Nephron (organoid): ENCODE data around the gene ARID5B.

Experiments used
- H3K27ac Mint-ChIP-seq, 3 experiments: 2 replicates each; pipeline ENCODE4 v1.8.0; 2020; ENCODE audit warnings: mixed read lengths in 3 of 3, mild to moderate bottlenecking in 2 of 3, moderate library complexity in 1 of 3
- H3K27me3 Mint-ChIP-seq: 2 replicates; pipeline ENCODE4 v1.8.0; 2021; ENCODE audit warnings: low read depth, mild to moderate bottlenecking, moderate library complexity, mixed read lengths
- H3K36me3 Mint-ChIP-seq: 2 replicates; pipeline ENCODE4 v1.8.0; 2020; ENCODE audit warnings: low read depth, mixed read lengths
- H3K4me1 Mint-ChIP-seq: 2 replicates; pipeline ENCODE4 v1.8.0; 2020; ENCODE audit warnings: mixed read lengths
- H3K4me3 Mint-ChIP-seq, 3 experiments: 2 replicates each; pipeline ENCODE4 v1.8.0; 2020; ENCODE audit warnings: mild to moderate bottlenecking in 3 of 3, mixed read lengths in 3 of 3, moderate library complexity in 2 of 3
- H3K9me3 Mint-ChIP-seq: 2 replicates; pipeline ENCODE4 v1.8.0; 2020; ENCODE audit warnings: mixed read lengths
- TF ChIP-seq, protein P1 (sequence below), 3 experiments: fragments of 200-600 bp; sonication (generic); IDR thresholded peaks; one replicate each; pipeline ENCODE4 v1.5.0; 2021; ENCODE audit warnings: antibody characterized with exemption in 3 of 3; ENCODE audit not compliant: unreplicated experiment in 3 of 3

The ARID5B gene

DNA sequence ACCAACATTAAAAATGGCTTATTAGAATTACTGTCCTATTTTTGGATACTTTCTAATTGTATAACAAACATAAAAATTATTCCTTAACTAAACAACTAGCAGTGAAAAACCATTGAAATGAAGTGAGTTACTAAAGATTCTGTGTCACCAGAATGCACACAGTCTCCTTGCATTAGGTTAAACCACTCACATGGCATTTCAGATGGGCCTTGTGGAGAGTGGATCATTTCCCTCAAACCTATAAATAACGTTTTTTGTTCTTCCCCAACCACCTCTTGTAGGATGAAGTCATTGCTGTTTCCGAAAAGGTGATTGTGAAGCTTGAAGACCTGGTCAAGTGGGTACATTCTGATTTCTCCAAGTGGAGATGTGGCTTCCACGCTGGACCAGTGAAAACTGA lies 38.4 kb downstream of the ARID5B start:
- Mint-ChIP-seq H3K9me3 (no peaks in the 10 kb centered on the region), H3K36me3 (peaks cover 38% of the 10 kb centered on the region), H3K27me3 (no peaks in the 10 kb centered on the region), H3K27ac (peak overlapping the region; percentile 63 to 95 (median 89)), H3K4me3 (no peak overlapping the region), H3K4me1 (peaks cover 72% of the 10 kb centered on the region)
- TF ChIP-seq, protein P1, sequence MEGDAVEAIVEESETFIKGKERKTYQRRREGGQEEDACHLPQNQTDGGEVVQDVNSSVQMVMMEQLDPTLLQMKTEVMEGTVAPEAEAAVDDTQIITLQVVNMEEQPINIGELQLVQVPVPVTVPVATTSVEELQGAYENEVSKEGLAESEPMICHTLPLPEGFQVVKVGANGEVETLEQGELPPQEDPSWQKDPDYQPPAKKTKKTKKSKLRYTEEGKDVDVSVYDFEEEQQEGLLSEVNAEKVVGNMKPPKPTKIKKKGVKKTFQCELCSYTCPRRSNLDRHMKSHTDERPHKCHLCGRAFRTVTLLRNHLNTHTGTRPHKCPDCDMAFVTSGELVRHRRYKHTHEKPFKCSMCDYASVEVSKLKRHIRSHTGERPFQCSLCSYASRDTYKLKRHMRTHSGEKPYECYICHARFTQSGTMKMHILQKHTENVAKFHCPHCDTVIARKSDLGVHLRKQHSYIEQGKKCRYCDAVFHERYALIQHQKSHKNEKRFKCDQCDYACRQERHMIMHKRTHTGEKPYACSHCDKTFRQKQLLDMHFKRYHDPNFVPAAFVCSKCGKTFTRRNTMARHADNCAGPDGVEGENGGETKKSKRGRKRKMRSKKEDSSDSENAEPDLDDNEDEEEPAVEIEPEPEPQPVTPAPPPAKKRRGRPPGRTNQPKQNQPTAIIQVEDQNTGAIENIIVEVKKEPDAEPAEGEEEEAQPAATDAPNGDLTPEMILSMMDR (IDR thresholded peaks at IDR 0.05; ENCODE audit: unreplicated experiment in 3 of 3), result no peak

DNA sequence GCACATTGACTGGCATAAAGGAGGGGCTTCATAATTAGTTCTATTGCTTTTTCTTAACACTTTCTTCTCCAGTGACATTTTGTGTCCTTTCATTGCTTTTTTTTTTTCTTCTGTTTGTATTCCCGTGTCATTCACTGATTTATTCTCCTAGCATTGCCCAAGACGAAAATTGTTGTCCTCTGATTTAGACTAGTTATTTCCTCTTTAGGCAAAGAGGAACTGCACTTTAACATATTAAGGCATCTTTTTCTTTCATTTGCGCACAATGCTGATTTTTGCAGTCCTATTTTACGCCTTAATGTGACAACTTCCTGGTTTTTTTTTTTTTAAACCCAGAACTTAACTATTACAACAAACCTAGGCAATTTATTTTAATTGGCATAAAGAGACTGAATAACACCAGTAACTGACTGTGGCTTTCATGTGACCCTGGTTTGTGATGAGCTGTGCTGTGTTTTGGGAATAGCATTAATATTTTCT lies 39.7 kb downstream of the ARID5B start:
- no peak overlapping the region for H3K4me3 Mint-ChIP-seq
- H3K9me3 Mint-ChIP-seq, result no peaks in the 10 kb centered on the region
- H3K4me1 Mint-ChIP-seq, result peaks cover 64% of the 10 kb centered on the region
- TF ChIP-seq, protein P1 (IDR thresholded peaks at IDR 0.05; ENCODE audit: unreplicated experiment in 3 of 3), result no peak
- peaks cover 37% of the 10 kb centered on the region for H3K36me3 Mint-ChIP-seq
- peak overlapping the region; percentile 56 to 96 (median 70) for H3K27ac Mint-ChIP-seq
- no peaks in the 10 kb centered on the region for H3K27me3 Mint-ChIP-seq

DNA sequence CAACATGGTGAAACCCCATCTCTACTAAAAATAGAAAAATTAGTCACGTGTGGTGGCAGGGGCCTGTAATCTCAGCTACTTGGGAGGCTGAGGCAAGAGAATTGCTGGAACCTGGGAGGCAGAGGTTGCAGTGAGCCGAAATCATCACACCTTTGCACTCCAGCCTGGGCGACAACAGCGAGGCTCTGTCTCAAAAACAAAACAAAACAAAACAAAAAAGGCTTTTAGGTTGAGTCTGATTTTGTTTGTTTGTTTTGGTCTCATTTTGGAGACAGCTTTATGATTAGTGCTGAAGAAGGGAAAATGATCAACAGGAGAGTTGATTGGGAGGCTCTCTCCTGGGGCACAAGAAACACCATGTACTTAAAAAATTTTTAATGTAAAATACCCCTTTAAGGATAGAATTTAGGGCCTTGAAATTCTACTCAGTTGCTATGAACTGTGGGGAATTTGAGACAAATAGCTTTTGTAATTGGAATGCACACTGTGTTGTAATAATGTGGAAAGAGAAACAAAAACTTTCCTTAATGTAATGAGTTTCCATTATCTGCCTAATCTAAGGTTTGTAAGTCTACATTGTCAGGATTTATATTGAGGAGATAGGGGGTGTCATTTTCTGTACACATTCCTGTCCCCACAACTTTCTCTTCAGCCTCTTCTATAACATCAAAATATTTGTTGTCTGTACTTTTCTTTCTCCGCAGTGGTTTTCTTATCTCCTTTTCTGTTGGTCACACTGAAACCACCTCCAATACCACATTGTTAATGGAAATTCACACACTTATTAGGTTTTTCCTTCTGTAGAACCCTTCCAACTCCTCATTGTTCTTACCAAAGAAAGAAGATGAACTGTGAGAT lies 41.3 kb downstream of the ARID5B start:
- Mint-ChIP-seq H3K36me3 (peaks cover 43% of the 10 kb centered on the region), H3K27me3 (no peaks in the 10 kb centered on the region), H3K9me3 (no peaks in the 10 kb centered on the region), H3K27ac (peak overlapping the region; percentile 91 to 98 (median 96)), H3K4me1 (peaks cover 52% of the 10 kb centered on the region), H3K4me3 (no peak overlapping the region)
- TF ChIP-seq, protein P1 (IDR thresholded peaks at IDR 0.05; ENCODE audit: unreplicated experiment in 3 of 3), result no peak

DNA sequence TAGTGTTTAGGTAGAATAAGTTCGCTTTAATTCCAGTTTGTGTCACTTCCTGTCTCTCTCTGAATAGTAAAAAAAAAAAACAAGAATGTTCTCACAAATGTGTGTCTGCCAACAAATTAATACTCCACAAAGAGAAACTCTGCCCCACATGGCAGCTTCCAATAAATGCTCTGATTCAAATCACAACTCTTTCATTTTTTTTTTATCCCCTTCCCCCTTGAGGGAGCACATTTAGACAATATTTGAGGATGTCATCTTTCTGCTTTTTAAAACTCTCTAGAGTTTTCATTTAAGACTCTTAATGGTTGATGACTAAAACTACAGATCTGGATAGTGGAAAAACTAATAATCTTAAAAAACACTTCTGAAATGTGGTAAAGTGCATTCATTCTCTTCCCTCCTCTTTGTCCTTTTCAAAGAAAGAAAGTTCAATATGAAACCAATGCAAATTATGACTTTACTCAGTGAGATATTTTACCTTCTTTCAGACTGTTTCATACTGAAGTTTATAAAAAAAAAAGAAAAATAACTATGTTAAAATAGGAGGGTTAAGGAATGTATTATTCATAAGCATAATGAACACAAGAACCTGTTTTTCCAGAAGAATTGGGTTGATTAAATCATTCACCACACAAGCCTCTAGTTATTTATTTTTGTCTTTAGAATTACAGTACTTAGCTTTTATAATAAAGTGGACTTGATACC lies 42.3 kb downstream of the ARID5B start:
- H3K27me3 Mint-ChIP-seq, result no peaks in the 10 kb centered on the region
- H3K9me3 Mint-ChIP-seq, result no peaks in the 10 kb centered on the region
- TF ChIP-seq, protein P1 (IDR thresholded peaks at IDR 0.05; ENCODE audit: unreplicated experiment in 3 of 3), result peak in 1 of 3 experiments; percentile 20
- peak overlapping the region in 2 of 3 experiments; percentile 3 to 36 for H3K4me3 Mint-ChIP-seq
- peaks cover 53% of the 10 kb centered on the region for H3K36me3 Mint-ChIP-seq
- peaks cover 42% of the 10 kb centered on the region for H3K4me1 Mint-ChIP-seq
- H3K27ac Mint-ChIP-seq, result peak overlapping the region; percentile 91 to 98 (median 96)

DNA sequence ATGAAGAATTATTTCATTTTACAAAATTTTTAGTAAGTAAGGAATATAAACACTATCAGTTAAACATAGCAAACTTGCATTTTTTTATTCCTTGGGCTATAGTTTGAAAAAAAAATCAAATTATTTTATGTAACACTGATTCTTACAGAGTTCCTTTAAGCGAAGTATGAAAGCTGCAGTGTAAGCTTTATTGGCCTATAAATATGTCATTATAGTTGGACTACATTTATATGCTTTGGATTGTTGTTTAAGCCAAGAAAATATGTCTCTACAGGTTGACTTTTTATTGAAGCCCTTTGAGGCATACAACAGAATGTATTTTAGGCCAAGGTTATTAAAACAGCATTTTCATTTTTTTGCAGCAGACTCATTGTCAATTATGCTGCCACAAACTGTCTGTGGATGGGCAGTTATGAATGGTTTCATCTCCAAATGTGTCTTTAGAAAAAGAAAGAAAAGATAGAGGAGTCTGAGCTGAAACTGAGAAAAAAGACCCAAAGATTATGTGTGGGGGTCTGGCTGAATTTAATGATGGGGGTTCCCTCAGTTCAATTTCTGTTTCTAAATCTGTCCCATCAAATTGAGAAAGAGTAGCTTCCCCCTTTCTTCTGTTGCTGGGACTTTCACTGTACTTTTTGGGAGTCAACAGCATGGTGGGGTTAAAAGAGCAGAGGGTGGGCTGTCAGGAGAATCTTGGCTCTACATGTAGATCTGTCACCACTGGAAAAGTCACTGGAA lies 43.1 kb downstream of the ARID5B start:
- peak overlapping the region; percentile 91 to 98 (median 96) for H3K27ac Mint-ChIP-seq
- TF ChIP-seq, protein P1 (IDR thresholded peaks at IDR 0.05; ENCODE audit: unreplicated experiment in 3 of 3), result no peak
- H3K27me3 Mint-ChIP-seq, result no peaks in the 10 kb centered on the region
- peaks cover 58% of the 10 kb centered on the region for H3K36me3 Mint-ChIP-seq
- no peaks in the 10 kb centered on the region for H3K9me3 Mint-ChIP-seq
- H3K4me1 Mint-ChIP-seq, result peaks cover 34% of the 10 kb centered on the region
- no peak overlapping the region for H3K4me3 Mint-ChIP-seq
